DMS153 treated with DMSO at 0.1 percent for 48 hours (cell line): ENCODE data around the gene PDE9A.
A peak's percentile ranks its signal among the peaks of the same experiment; 100 is the strongest.
"Not testable (repeated sequence)": the region's sequence is repeated elsewhere in the genome, so short reads cannot be mapped to it uniquely, and the experiment has no call there.

Experiments used
- DNase-seq: peaks from one replicate; lab custom pipeline; 2025; ENCODE audit not compliant: unreplicated experiment; lab: John Stamatoyannopoulos, UW

PDE9A gene

GRCh38 chr21:42653231-42654061 is at the start of gene PDE9A:
Gene PDE9A (plus strand): TSS chr21:42653621. CDS start chr21:42653815, 194 bp downstream.
- no peak for DNase-seq

GRCh38 chr21:42607102-42607501 is 46.3 kb upstream of the PDE9A start:
- DNase-seq = no peak

GRCh38 chr21:42607525-42608102 is 45.8 kb upstream of the PDE9A start:
- no peak for DNase-seq

GRCh38 chr21:42608446-42608845 is 45.0 kb upstream of the PDE9A start:
- DNase-seq = no peak

GRCh38 chr21:42609811-42610210 is 43.6 kb upstream of the PDE9A start:
- no peak for DNase-seq

GRCh38 chr21:42611852-42612251 is 41.6 kb upstream of the PDE9A start:
- no peak for DNase-seq

- no peak for DNase-seq
These were observed 41.0 kb upstream of the PDE9A start for GRCh38 chr21:42612390-42612789.

- no peak for DNase-seq
These were observed 39.7 kb upstream of the PDE9A start for GRCh38 chr21:42613756-42614155.

- DNase-seq = no peak
These were observed 39.0 kb upstream of the PDE9A start for GRCh38 chr21:42614396-42614795.

GRCh38 chr21:42614811-42615351 is 38.5 kb upstream of the PDE9A start:
- DNase-seq = peak; percentile 2

GRCh38 chr21:42615377-42615776 is 38.0 kb upstream of the PDE9A start:
- DNase-seq = not testable (repeated sequence)

GRCh38 chr21:42615924-42616323 is 37.5 kb upstream of the PDE9A start:
- no peak for DNase-seq

GRCh38 chr21:42616446-42616845 is 37.0 kb upstream of the PDE9A start:
- no peak for DNase-seq

GRCh38 chr21:42616941-42617340 is 36.5 kb upstream of the PDE9A start:
- no peak for DNase-seq

- no peak for DNase-seq
These were observed 35.9 kb upstream of the PDE9A start for GRCh38 chr21:42617486-42617885.

- DNase-seq = no peak
These were observed 34.7 kb upstream of the PDE9A start for GRCh38 chr21:42618707-42619102.

- no peak for DNase-seq
These were observed 34.3 kb upstream of the PDE9A start for GRCh38 chr21:42619166-42619565.

GRCh38 chr21:42619841-42620240 is 33.6 kb upstream of the PDE9A start:
- no peak for DNase-seq

- no peak for DNase-seq
These were observed 32.1 kb upstream of the PDE9A start for GRCh38 chr21:42621166-42621818.

- no peak for DNase-seq
These were observed 31.6 kb upstream of the PDE9A start for GRCh38 chr21:42621819-42622177.

GRCh38 chr21:42622284-42622683 is 31.1 kb upstream of the PDE9A start:
- DNase-seq = no peak

- no peak for DNase-seq
These were observed 29.7 kb upstream of the PDE9A start for GRCh38 chr21:42623694-42624093.
